Measurements from ENCODE around the gene PRLR.

PRLR gene

GRCh38 chr5:35149041-35149440, 81.2 kb downstream of the PRLR start:
- TF ChIP-seq ELF4 (IDR thresholded peaks at IDR 0.05) (no peak), SUZ12 (IDR thresholded peaks at IDR 0.05) (no peak), BHLHE40 (IDR thresholded peaks at IDR 0.05; ENCODE audit: borderline replicate concordance) (no peak), TARDBP (IDR thresholded peaks at IDR 0.05) (no peak), FOXM1 (IDR thresholded peaks at IDR 0.05; ENCODE audit: borderline replicate concordance) (no peak), L3MBTL2 (conservative IDR thresholded peaks at IDR 0.05) (no peak), HDGF (IDR thresholded peaks at IDR 0.05; ENCODE audit: borderline replicate concordance) (no peak), ARNT (IDR thresholded peaks at IDR 0.05) (no peak), FOXK2 (IDR thresholded peaks at IDR 0.05) (no peak), ZNF384 (IDR thresholded peaks at IDR 0.05) (no peak)
- CTCF ChIA-PET, result no interaction called here
- DNase-seq (ENCODE audit: extremely low spot score), result no peak
- POLR2A ChIA-PET, result no interaction called here

GRCh38 chr5:35146406-35146805, 83.9 kb downstream of the PRLR start:
- DNase-seq (ENCODE audit: extremely low spot score), result no peak
- TF ChIP-seq ZNF384 (IDR thresholded peaks at IDR 0.05) (no peak), SUZ12 (IDR thresholded peaks at IDR 0.05) (no peak), SP1 (IDR thresholded peaks at IDR 0.05) (no peak), TARDBP (IDR thresholded peaks at IDR 0.05) (no peak)
- POLR2A ChIA-PET, result no interaction called here
- CTCF ChIA-PET, result no interaction called here

GRCh38 chr5:35145691-35146317, 84.5 kb downstream of the PRLR start:
- DNase-seq (ENCODE audit: extremely low spot score), result no peak
- ChIA-PET POLR2A (no interaction called here), CTCF (no interaction called here)
- TF ChIP-seq TARDBP (IDR thresholded peaks at IDR 0.05), result no peak
- TF ChIP-seq L3MBTL2 (conservative IDR thresholded peaks at IDR 0.05), result no peak
- TF ChIP-seq HDGF (IDR thresholded peaks at IDR 0.05; ENCODE audit: borderline replicate concordance), result no peak
- no peak for TF ChIP-seq BHLHE40 (IDR thresholded peaks at IDR 0.05; ENCODE audit: borderline replicate concordance)
- TF ChIP-seq SUZ12 (IDR thresholded peaks at IDR 0.05), result no peak
- TF ChIP-seq FOXM1 (IDR thresholded peaks at IDR 0.05; ENCODE audit: borderline replicate concordance), result no peak
- no peak for TF ChIP-seq LEF1 (IDR thresholded peaks at IDR 0.05; ENCODE audit: borderline replicate concordance)

- TF ChIP-seq TARDBP (IDR thresholded peaks at IDR 0.05) (no peak), FOXA1 (IDR thresholded peaks at IDR 0.05) (no peak), PKNOX1 (IDR thresholded peaks at IDR 0.05) (no peak), L3MBTL2 (conservative IDR thresholded peaks at IDR 0.05) (no peak), FOXK2 (IDR thresholded peaks at IDR 0.05) (no peak), LEF1 (IDR thresholded peaks at IDR 0.05; ENCODE audit: borderline replicate concordance) (no peak), ZNF384 (IDR thresholded peaks at IDR 0.05) (no peak), SP1 (IDR thresholded peaks at IDR 0.05) (no peak), SUZ12 (IDR thresholded peaks at IDR 0.05) (no peak), HDGF (IDR thresholded peaks at IDR 0.05; ENCODE audit: borderline replicate concordance) (no peak)
Observed at GRCh38 chr5:35145012-35145411, 85.3 kb downstream of the PRLR start.

GRCh38 chr5:35143841-35144240, 86.4 kb downstream of the PRLR start:
- ChIA-PET POLR2A (no interaction called here), CTCF (interaction anchor here (0.6 kb wide), 1 partner anchor 197 kb away, joined by 3 read pairs; no protein-coding TSS in a partner anchor)
- DNase-seq (ENCODE audit: extremely low spot score), result no peak
- TF ChIP-seq PKNOX1 (IDR thresholded peaks at IDR 0.05), result no peak
- no peak for TF ChIP-seq FOXK2 (IDR thresholded peaks at IDR 0.05)
- no peak for TF ChIP-seq ZNF384 (IDR thresholded peaks at IDR 0.05)
- no peak for TF ChIP-seq HDGF (IDR thresholded peaks at IDR 0.05; ENCODE audit: borderline replicate concordance)

More at GRCh38 chr5:35145012-35145411, 85.3 kb downstream of the PRLR start:
- ChIA-PET POLR2A (no interaction called here), CTCF (no interaction called here)
- no peak for DNase-seq (ENCODE audit: extremely low spot score)

- ChIA-PET POLR2A (no interaction called here), CTCF (no interaction called here)
- DNase-seq (ENCODE audit: extremely low spot score), result no peak
- TF ChIP-seq ZNF384 (IDR thresholded peaks at IDR 0.05) (no peak), SUZ12 (IDR thresholded peaks at IDR 0.05) (no peak), SP1 (IDR thresholded peaks at IDR 0.05) (no peak), FOXK2 (IDR thresholded peaks at IDR 0.05) (no peak), FOXM1 (IDR thresholded peaks at IDR 0.05; ENCODE audit: borderline replicate concordance) (no peak), TARDBP (IDR thresholded peaks at IDR 0.05) (no peak), L3MBTL2 (conservative IDR thresholded peaks at IDR 0.05) (no peak), FOXA1 (IDR thresholded peaks at IDR 0.05) (no peak), HDGF (IDR thresholded peaks at IDR 0.05; ENCODE audit: borderline replicate concordance) (no peak), LEF1 (IDR thresholded peaks at IDR 0.05; ENCODE audit: borderline replicate concordance) (no peak), ARNT (IDR thresholded peaks at IDR 0.05) (no peak), NFRKB (IDR thresholded peaks at IDR 0.05) (no peak), CTBP1 (IDR thresholded peaks at IDR 0.05; ENCODE audit: borderline replicate concordance) (no peak), PKNOX1 (IDR thresholded peaks at IDR 0.05) (no peak)
Observed at GRCh38 chr5:35141739-35142138, 88.5 kb downstream of the PRLR start.

- TF ChIP-seq NFRKB (IDR thresholded peaks at IDR 0.05) (no peak), FOXM1 (IDR thresholded peaks at IDR 0.05; ENCODE audit: borderline replicate concordance) (no peak), ZNF384 (IDR thresholded peaks at IDR 0.05) (no peak), SP1 (IDR thresholded peaks at IDR 0.05) (no peak), CTBP1 (IDR thresholded peaks at IDR 0.05; ENCODE audit: borderline replicate concordance) (no peak), FOXA1 (IDR thresholded peaks at IDR 0.05) (no peak), BHLHE40 (IDR thresholded peaks at IDR 0.05; ENCODE audit: borderline replicate concordance) (no peak), LEF1 (IDR thresholded peaks at IDR 0.05; ENCODE audit: borderline replicate concordance) (no peak), FOXK2 (IDR thresholded peaks at IDR 0.05) (no peak), SUZ12 (IDR thresholded peaks at IDR 0.05) (no peak), ELF4 (IDR thresholded peaks at IDR 0.05) (no peak), ARNT (IDR thresholded peaks at IDR 0.05) (no peak), L3MBTL2 (conservative IDR thresholded peaks at IDR 0.05) (no peak)
- no peak for DNase-seq (ENCODE audit: extremely low spot score)
- ChIA-PET CTCF (no interaction called here), POLR2A (no interaction called here)
Observed at GRCh38 chr5:35138232-35138631, 92.1 kb downstream of the PRLR start.
